Muscle of back (tissue), 11 donors: ENCODE measurements around the gene APBA2. TPM values are rescaled to one million over a fixed set of nuclear protein-coding genes. Genes with fewer than 3 reads are reported as not detected.

Experiments
- DNase-seq, 3 donors: peaks; one replicate each; pipeline versions ENCODE4 v3.0.0 to v3.0.0-alpha.2; 2013
- polyA plus RNA-seq, 10 donors: library from polyadenylated mRNA; unstranded; fragments of 120-200 nt; gene quantifications; one replicate each; pipeline ENCODE4 v1.2.1, GENCODE V29; 2013; ENCODE audit not compliant: insufficient read length in 10 of 10

APBA2 gene
- polyA plus RNA-seq, 10 donors: 3.1 to 12.7 (median 4.7) TPM

GRCh38 chr15:29102911-29103823 is 217.4 kb downstream of the APBA2 start:
- DNase-seq: no peak

DNA sequence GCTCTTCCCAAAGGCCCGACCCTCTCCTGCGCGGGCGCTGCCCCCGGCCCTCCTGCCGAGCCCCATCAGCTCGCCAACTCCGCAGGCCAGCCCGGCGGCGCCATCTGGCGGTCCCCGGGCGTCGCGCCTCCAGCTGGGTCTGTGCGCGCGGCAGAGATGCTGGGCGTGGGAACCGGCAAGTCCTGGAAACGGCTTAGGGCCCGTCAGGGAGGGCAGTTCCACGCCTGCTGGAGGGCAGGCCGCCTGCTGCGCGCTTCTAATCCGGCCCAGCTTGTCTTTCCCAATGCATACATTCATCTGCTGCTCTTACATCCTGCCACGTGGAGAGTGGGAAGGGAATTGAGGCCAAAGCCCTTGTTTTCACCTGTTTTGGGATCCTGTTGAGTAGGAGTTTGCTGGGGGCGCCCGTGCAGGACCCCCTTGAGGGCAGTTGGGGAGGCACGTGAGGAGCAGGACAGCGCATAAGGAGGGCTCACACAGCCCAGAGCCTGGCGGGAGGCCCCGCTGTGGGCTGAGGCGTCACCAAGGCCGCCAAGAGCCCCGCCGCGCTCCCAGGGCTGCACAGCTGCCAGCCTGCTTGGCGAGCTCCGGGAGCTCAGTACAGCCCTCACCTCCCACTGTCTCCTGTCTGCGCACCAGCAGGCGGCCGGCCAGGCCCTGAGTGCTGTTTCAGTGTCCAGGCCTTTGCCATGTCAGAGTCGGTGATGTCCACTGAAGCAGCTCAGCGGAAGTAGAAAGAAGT is 218.2 kb downstream of the APBA2 start:
- peak; percentile 74 to 93 (median 88) for DNase-seq

DNA sequence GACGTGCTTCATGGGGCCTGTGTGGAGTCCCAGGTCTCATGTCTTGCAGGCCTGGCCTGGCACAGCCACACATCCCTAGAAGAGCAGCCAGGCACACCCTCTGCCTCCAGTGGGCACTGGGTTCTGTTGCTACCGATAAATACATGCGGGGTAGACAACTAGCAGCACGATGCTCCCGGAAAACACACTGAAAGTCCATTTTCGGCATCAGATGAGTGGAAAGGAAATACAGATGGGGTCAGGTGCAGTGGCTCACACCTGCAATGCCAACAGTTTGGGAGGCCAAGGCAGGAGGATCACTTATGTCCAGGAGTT is 218.7 kb downstream of the APBA2 start:
- no peak for DNase-seq

- DNase-seq: no peak
Observed at GRCh38 chr15:29105151-29105854, 219.5 kb downstream of the APBA2 start.

DNA sequence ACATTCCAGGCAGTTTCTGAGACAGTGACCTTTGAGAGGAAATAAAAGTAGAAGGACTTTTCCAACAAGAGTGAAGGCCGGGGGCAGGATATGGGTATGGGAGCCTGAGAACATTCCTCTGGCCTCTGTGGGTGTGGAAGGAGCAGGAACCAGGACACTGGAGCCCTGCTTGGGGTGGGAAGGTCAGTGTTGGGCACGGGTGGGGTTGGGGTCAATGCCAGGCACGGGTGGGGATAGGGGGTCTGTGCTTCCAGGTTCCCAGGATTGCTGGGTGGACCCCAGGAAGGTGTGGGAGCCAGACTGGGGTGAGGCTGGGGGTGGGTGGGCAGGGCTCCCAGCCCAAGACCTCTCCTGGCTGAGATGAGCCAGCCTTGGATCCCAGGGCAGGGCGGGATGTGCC is 220.3 kb downstream of the APBA2 start:
- no peak for DNase-seq

- DNase-seq: no peak
Observed at GRCh38 chr15:29106551-29107290, 220.9 kb downstream of the APBA2 start.

GRCh38 chr15:29107291-29107890 is 221.6 kb downstream of the APBA2 start:
- no peak for DNase-seq

GRCh38 chr15:29107971-29108645 is 222.3 kb downstream of the APBA2 start:
- no peak for DNase-seq

DNA sequence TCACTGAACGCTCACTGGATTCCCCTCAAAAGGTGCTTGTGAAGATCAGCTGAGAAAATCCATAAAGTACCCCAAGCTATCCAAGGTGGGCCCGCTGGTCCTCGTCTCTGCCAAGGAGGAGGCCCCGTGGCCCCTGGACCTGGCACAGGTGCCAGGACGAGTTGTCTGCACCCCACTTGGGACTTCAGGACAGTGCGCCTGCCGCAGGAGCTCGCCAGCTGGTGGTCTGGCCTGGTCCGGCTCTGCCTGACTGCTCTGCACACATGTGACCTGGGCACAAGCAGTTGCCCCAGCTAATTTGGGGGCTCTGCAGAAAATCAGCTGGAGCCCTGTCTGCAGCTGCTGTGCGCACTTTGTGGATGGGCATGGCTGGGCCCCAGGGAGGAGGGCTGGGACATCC is 224.0 kb downstream of the APBA2 start:
- no peak for DNase-seq

- DNase-seq: no peak
Observed at GRCh38 chr15:29110176-29110575, 224.4 kb downstream of the APBA2 start.

GRCh38 chr15:29110733-29111132 is 225.0 kb downstream of the APBA2 start:
- DNase-seq: no peak

GRCh38 chr15:29111705-29112281 is 226.0 kb downstream of the APBA2 start:
- no peak for DNase-seq

DNA sequence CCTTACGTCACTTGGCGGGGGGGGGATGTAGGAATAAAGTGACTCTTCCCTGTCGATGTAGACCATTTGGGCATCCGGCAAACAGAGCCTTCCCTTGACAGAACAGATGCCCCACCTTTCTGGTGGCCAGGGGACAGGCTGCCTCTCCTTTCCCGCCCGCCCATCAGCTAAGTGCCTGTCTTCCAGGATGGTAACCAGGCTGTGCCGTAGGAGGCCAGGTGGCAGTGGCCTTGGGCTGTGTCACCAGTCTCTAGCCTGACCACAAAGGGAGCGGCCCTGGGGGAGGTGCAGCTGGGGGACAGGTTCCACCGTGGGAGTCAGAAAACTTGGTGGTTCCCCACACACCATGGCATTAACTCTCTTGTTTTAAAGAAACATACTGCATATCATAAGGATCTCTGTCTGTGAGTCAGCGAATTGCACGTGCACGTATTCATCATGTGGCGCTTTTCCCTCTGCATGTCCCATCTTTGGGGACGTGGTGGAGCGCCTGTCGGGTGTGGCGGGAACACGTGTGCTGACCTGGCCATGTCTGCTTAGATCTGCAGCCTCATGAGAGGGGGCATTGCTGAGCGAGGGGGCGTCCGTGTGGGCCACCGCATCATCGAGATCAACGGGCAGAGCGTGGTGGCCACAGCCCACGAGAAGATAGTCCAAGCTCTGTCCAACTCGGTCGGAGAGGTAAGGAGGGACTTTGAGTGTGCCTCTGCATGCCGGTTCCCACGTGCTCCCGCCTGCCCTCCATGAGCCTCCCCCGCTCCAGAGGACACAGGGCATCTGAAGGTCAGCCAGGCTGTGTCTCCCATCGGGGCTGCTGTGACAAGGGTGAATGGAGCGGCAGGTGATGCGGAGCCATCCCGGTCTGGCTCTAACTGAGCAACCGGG is 227.8 kb downstream of the APBA2 start:
- no peak for DNase-seq

DNA sequence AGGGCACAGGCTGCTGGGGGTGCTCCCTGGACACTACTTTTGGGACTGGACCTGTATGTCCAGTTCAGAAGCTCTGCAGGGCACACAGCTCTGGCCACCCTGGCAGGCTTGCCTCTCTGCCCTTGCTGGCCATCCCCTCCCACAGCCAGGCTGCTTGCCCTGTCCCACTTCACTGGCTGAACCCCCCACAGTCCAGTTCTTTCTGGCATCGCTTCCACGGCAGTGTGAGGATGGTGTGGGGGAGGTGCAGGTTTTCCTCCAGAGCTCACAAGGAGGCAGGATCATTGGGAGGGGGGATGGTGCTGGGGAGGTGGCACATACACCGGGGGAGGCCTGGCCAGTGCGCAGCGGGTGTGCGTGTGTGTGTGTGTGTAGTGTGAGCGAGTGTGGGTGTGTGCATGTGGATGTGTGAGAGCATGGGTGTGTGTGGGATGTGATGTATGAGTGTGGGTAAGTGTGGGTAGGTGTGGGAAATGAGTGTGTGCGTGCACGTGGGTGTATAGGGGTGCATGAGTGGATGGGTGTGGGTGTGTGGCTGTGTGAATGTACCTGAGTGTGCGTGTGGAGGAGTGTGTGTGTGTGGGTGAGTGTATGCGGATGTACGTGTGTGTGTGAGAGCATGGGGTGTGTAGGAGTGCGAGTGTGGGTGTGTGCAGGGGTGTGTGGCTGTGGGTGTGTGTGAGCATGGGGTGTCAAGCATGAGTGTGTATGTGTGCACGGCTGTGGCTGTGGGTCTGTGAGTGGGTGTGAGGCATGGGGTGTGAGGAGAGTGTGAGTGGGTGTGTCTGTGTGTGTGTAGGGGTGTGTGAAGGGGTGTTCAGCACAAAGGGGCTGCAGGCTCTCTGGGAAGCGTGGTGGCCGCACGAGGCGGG is 228.7 kb downstream of the APBA2 start:
- DNase-seq: no peak

- peak in 2 of 3 donors; percentile 34 to 78 for DNase-seq
Observed at GRCh38 chr15:29115093-29115991, 229.6 kb downstream of the APBA2 start.

DNA sequence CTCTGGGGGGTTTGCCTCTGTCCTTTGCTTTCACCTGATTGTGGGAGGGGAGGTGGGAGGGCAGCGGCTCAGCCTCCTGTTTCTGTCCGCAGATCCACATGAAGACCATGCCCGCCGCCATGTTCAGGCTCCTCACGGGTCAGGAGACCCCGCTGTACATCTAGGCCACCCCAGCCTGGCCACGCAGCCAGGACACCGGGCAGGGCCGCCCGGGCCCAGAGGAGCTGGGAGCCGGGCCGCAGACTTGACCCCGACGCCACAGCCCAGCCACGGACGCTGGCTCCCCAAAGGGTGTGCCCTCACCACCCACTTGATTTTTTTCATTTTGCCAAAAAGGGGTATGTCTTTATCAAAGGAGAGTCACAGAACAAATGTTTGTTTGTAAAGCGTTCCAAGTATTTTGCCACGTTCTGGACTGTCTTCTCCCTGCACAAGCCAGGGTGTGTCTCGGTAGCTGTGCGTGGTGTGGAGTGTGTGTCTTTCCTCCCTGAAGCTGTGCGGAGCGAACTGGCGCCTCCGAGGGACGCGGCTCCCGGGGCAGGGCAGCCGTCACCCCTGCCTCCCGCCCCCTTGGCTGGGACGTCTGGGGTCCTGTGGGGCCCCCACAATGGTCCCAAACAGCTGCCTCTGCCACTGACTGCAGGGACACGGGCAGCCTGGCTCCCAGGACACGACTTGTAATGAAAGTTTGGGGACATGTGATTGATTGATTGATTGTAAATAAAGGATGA is 231.4 kb downstream of the APBA2 start:
- no peak for DNase-seq
